NCI-H2227 treated with DMSO at 0.1 percent for 48 hours (cell line): ENCODE data around the gene DENND1C.
"Not testable (repeated sequence)": the region's sequence is repeated elsewhere in the genome, so short reads cannot be mapped to it uniquely, and the experiment has no call there.

Experiments used
- DNase-seq: peaks from one replicate; lab custom pipeline; 2025; lab: John Stamatoyannopoulos, UW

DENND1C gene

DNA sequence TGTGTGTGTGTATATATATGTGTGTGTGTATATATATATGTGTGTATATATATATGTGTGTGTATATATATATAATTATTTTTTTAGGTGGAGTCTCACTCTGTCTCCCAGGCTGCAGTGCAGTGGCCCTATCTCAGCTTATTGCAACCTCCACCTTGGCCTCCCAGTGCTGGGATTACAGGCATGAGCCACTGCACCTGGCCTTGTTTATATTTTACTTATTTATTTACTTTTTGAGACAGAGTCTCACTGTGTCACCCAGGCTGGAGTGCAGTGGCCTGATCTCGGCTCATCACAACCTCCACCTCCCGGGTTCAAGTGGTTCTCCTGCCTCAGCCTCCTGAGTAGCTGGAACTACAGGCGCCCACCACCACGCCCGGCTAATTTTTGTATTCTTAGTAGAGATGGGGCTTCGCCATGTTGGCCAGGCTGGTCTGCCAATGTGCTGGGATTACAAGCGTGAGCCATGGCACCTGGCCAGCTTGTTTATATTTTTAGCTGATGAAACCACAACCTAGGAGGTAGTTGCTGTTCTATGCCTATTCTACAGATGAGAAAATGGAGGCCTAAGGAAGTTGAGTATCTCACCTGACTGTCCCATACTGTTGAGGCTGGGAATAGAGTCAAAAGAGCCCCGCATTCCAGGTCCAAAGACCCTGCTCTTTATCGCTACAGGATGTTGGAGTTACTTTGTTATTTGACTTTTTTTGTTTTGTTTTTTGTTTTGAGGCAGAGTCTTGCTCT is 26.6 kb upstream of the DENND1C start:
- not testable (repeated sequence) for DNase-seq

DNA sequence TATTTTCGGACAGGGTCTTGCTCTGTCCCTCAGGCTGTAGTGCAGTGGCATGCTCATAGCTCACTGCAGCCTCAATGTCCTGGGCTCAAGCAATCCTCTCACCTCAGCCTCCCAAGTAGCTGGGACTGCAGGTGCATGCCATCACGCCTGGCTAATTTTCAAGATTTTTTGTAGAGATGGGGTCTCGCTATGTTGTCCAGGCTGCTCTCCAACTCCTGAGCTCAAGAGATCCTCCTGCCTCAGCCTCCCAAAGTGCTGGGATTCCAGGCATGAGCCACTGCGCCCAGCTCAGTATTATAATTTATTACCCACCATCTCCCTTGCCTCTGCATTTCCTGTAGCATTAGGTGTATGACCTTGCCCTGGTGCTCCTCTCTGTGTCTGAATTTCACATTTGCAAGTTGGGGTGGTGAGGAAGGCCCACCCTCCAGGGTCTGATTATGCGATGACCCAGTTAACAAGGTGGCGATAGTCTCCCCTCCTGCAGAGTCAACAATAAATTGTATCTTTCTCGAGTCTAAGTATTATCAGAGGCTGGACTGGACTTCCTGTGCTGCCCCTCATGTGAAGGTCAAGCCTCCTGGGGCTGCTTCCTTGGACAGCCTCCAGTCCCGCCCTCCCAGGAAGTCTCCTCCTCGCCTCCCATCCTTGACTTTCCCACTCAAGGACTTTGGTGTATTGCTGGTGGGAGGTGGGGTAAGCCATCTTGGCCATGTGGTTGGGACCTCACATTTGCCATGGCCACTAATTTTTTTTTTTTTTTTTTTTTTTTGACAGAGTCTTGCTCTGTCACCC is 22.0 kb upstream of the DENND1C start:
- no peak for DNase-seq

DNA sequence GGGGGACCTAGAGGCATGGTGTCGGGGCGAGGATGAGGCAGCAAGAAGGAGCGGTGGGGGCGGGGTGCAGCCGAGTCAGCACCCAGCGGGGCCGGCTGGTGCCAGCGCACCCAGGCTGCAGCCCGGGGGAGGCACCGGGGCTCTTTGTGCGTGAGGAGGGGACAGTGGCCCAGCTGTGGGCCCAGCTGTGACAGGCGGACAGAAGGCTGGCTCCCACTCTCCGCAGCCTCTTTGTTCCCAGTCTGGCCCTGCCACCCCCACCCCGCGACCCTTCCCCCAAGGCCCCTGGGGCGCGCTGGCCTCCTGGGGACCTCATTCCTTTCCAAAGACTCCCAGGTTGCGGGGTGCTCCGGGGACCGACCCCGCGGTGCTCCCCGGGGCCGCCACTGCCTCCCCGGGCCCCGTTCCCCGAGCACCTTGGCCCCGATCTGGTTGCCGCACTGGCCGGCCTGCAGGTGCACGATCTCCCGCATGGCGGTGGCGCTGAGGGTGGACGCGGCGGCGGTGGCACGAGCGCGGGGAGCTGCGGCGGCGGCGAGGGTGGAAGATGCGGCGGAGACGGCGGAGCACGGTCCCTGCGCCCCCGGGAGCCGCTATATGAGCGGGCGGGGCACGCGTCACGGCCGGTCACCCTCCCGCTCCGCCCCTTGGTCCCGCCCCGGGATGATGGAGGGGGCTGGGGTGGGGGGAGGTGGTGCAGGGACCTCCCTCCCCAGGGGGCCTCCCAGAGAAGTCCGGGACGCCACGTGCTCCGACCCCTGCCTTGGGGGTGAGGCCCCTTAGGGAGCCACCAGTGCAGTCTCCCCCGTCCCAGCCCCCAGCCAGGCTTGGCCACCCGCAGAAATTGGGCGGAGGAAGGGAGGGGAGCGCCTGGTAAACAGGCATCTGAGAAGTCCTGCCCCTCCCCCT is 20.4 kb upstream of the DENND1C start, which contains the start of gene TUBB4A:
Gene TUBB4A (minus strand): TSS at position 570 of the 909 bp plus-strand sequence. CDS start 97 bp downstream, at position 473.
- DNase-seq = no peak

DNA sequence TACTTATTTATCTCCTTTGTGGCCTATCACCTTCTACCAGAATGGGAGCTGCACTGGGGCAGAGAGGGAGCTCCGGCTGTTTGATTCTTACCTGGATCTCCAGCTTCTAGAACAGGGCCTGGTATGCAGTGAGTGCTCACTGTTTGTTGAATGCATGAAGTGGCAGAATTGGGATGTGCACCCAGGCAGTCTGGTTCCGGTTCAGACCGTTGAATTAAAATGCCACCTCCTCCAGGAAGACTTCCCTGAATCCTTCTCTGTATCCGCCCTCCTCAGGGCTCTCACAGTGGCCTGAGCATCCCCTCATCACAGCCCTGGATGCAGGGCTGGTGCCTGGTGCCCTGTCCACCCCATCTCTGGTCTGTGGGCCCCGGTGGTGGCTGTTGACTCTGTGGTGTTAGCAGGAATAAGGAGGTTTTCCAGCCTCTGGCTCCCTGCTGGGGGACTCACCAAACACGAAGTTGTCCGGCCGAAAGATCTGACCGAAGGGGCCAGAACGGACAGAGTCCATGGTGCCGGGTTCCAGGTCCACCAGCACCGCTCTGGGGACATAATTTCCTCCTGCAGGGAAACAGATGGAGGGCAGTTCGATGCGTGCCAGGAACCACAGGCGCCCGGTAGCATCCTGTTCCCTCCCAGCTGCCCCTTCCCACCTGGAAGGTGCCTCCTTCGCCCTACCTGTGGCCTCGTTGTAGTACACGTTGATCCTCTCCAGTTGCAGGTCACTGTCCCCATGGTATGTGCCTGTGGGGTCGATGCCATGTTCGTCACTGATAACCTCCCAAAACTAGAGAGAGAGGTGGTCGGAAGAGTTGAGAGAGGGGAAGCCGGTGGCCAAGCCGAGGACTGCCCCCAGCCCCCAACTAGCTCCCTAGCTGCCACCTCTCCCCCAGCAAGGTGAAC is 19.5 kb upstream of the DENND1C start:
- no peak for DNase-seq

DNA sequence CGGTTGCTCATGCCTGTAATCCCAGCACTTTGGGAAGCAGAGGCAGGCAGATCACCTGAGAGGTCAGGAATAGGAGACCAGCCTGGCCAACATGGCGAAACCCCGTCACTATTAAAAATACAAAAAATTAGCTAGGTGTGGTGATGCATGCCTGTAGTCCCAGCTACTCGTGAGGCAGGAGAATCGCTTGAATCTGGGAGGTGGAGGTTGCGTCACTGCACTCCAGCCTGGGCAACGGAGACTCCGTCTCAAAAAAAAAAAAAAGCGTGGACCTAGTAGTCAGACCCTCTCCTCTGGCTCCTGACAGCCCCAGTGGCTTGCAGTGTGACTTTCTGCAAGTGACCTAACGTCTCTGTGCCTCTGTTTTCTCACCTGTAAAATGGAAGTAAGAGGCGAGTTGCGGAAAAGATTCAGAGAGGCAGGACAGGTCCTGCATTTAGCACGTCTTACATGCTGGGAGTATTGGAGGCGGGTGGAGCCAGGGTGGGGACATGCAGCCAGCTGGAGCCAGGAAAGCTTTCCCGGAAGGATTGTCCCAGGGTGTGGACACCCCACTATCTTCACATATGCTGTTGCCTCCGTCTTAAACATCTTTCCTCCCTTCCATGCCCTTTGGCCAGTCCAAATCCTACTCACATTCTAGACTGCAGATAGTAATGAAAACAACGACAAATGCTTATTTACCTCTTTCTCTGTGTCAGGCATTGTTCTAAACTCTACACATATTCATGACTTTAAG is 17.6 kb upstream of the DENND1C start:
- no peak for DNase-seq

DNA sequence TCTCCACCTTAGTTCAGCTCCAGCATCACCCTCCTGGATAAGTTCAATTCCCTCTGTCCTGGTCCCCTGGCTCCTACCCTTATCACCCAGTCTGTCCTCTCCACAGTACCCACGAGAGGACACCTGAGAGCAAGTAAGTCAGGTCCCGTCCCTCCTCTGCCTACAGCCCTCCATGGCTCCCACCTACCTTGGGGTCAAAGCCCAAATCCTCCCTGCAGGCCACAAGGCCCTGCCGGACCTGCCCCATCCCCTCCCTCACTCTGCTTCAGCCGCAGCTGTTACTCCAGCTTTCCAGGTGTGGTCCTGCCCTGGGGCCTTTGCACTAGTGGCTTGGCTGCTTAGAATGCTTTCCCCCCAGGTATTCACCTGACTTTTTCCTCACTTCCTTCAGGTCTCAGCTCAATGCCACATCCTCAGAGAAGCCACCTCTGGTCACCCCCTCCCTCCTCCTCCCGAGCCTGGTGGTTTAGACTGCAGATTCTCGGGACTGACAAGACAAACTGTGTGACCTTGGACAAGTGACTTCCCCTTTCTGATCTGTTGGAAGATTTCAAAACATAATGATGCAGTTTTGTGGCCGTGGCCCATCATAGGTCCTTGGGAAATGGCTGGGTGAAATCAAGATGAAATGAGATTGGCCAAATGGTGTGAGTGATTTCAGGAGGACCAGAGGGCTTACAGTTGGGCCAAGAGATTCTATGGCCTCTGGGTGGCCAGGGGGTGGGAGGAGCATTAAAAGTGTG is 16.9 kb upstream of the DENND1C start:
- DNase-seq = no peak

DNA sequence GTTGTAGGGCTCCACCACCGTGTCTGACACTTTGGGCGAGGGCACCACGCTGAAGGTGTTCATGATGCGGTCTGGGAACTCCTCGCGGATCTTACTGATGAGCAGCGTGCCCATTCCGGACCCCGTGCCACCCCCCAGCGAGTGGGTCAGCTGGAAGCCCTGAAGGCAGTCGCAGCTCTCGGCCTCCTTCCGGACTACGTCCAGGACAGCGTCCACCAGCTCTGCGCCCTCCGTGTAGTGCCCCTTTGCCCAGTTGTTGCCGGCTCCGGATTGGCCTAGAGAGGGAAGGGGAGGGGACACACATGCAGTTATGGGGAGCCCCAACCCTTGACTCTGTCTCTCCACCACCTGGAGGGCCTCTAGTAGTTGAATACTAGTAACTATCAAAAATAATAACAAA is 14.4 kb upstream of the DENND1C start:
- DNase-seq = no peak

DNA sequence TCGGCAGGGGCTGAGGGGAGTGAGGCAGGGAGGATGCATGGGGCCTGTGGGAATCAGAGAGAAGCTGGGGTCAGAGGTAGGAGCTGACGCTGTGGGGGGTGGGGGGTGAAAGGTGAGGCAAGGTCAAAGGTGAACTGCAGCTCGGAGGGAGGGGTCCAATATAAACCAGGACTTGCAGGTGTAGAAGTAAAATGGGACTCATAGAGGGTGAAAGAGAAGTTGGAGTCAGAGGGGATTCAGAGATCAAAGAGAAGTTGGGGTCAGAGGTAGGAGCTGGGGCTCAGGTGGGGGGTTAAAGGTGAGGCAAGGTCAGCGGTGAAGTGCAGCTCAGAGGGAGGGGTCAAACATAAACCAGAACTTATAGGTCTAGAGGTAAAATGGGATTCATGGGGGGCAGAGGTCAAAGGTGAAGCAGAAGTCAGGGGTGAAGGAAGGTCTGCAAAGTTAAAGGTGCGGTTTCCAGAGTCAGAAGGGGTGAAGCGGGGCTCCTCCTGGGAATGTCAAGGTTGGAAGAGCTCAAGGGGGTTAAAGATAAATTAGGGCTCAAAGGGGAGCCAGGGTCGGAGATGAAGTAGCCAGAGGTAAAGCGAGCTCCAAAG is 12.9 kb upstream of the DENND1C start:
- DNase-seq = no peak

DNA sequence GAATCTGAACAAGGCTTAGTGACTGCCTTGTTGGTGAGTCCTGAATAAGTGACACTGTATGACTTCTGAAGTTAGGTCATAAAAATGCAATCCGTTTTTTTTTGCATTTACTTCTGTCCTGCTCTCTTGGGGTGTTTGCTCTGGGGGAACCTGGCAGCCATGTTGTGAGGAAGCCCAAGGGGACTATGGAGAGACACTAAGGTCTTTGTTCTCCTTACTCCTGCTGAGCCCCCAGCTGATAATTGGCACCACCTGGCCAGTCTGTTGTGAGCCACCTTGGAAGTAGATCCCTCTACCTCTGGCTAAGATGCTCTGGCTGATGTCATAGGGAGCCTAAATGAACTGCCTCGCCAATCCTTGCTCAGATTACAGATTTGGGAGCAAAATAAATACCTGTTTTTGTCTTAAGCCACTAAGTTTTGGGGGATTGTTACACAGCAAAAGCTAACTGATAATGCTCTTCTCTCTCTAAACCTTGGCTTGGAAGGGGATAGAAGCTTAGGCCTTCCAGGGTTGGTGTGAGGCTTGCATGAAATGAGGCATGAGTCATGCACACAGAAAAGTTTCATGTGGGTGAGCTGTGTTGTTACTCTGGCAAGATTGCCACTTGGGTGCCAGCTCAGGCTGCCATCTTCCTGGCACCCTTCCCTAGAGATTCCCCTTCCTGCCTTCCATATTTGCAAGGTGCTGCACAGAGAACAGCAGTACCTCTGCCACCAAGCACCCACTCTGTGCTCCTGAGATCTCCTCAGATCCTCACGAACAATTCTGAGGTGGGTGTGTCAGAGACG is 10.4 kb upstream of the DENND1C start:
- no peak for DNase-seq

DNA sequence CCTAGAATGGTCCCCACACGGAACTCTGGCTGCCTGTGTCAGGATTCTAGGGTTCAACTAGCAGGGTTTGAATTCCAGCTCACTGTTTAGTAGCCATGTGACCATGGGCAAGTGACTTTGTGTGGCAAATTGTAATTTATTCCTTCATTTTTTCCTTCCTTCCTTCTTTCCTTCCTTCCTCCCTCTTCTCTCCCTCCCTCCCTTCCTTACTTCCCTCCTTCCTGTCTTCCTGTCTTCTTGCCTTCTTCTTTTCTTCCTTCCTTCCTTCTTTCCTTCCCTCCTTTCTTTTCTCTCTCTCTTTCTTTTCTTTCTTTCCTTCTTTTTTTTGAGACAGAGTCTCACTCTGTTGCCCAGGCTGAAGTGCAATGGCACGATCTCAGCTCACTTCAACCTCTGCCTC is 8.5 kb upstream of the DENND1C start:
- no peak for DNase-seq

DNA sequence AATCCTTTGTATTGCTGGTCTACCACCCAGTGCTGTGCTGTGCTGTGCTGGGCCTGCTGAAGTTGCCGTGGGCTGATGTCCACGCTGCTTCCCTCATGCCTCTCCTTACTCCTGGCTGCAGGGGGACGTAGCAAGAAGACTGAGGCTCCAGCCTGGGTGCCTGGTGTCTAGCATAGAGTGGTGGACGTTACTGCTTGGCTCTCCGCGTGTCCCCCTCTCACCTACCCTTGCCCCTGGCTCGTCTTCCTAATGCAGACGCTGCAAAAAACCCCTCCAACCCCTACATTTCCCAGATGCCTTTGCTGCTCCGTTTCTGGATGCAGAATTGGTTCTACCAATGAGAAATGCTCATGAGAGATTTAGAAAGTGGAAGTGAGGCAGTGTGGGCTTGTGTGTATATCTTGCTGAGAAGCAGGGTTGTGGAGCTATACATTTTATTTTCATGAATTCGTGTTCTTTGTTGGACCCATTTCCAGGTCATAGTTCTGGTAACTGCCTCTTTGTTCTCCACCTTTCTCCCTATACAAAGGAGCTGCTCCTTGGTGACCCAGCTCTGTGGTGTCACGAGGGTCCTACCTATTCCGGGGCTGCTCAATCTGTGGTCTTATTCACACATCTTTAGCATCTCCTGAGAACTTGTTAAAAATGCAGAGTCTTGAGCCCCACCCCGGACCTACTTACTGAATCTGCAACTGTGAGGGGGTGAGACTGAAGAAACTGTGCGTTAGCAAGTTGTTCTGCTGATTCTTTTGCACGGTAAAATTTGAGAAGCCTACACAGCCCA is 7.9 kb upstream of the DENND1C start:
- DNase-seq = no peak

DNA sequence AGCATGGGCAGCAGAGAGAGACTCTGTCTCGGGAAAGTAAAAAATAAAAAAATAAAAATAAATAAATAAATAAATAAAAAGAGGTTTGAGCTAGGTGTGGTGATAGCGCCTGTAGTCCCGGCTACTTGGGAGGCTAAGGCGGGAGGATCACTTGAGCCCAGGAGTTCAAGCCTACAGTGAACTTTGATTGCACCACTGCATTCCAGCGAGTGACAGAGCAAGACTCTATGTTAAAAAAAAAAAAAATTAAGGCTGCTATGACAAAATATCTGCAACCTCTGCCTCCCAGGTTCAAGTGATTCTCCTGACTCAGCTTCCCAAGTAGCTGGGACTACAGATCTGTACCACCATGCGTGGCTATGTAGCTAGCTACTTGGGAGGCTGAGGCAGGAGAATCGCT is 3.2 kb upstream of the DENND1C start:
- DNase-seq = no peak

DNA sequence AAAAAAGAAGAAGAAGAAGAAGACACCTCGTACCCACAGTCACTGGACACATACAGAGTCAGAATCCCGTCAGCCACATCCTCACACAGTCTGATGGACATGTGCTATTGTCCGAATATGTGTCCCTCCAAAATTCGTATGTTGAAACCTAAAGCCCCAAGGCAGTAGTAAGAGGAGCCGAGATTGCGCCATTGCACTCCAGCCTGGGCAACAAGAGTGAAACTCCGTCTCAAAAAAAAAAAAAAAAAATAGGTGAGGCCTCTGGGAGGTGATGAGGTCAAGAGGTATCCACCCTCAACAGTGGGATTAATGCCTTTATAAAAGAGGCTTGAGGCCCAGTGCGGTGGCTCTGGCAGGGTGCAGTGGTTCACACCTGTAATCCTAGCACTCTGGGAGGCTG is 2.6 kb upstream of the DENND1C start:
- DNase-seq = no peak

DNA sequence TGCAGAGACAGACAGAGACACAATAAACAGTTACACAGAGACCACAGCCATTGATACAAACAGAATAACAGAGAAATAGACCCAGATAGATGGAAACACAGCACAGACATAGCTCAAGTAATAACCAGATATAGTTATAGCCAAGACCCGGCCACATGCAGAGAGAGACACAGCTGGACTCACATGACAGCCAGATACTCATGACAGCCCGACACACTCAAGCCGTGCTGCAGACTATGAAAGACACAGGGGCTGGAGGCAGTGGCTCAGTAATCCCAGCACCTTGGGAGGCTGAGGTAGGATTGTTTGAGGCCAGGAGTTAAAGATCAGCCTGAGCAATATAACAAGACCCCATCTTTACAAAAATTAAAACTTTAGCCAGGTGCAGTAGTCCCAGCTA is 1.6 kb upstream of the DENND1C start:
- no peak for DNase-seq

DNA sequence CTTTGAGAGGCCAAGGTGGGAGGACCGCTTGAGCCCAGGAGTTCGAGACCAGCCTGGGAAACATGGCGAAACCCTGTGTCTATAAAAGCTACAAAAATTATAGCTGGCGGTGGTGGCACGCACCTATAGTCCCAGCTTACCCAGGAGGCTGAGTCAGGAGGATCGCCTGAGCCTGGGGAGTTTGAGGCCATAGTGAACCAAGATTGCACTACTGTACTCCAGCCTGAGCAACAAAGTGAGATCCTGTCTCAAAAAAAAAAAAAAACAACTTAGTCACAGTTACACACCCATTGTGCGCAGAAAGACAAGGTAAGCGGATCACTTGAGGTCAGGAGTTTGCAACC is 728 bp upstream of the DENND1C start:
- no peak for DNase-seq

DNA sequence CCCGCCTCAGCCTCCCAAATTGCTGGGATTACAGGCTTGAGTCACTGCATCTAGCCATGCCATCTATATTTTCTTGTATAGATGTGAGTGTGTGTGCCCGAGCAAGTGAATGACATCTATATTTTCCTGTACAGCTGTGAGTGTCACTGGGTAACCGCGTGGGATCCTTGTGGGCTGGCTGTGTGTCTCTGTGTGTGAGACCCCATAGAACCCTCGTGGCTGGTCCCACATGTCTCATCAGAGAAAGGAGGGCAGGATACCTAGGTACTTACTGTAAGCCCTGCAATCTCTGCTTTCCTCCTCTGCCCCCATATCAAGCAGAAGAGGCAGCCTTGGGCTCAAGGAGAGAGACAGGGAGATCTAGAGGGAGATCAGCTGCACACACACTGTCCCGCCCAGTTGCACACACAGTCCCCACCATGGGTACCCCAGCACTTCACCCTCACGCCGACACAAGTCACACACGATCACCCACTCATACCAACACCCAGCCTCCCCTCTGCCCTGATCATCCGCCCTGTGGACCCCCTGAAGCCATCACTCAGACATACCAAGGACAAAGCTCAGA is 655 bp downstream of the DENND1C start:
- DNase-seq = no peak

DNA sequence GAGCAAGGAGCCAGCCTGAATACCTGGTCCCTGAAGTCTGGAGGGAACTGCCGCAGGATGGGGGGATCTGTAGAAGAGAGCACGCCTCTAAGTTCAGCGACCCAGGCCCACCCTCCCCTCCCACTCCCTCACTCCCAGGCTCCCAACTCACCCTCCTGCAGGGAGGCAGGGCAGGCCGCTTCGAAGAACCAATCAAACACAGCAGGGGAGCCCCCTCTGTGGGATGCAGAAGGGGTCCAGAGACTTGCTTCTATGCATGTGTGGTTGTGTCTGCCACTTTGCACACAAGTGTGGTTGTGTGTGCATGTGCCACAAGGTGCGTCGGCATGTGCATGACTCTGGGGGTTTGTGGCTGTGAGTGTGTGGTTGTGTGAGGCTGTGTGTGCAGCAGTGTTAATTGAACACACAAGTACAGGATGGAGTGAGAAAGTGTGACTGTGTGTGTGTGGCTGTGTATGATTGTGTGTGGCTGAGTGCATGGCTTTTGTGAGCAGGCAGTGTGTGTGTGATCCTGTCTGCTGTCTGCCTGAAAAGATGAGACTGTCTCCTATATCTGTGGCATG is 1.7 kb downstream of the DENND1C start:
- no peak for DNase-seq
